Tibial nerve (tissue), 4 donors: ENCODE data around the gene NXPH4. TPM values are rescaled to one million over a fixed set of nuclear protein-coding genes. Genes with fewer than 3 reads are reported as not detected.
A peak's percentile ranks its signal among the peaks of the same experiment; 100 is the strongest.

Experiments
- DNase-seq, 2 donors: peaks; one replicate each; pipeline ENCODE4 v3.0.0-alpha.2; 2019; ENCODE audit warnings: low spot score in 2 of 2
- H3K27ac ChIP-seq, 4 donors: fragments of 200-600 bp; sonication (generic) in 3 of 4; one replicate each; pipeline ENCODE4 v1.5.1; 2017 to 2019; ENCODE audit warnings: mild to moderate bottlenecking in 1 of 4
- H3K27me3 ChIP-seq, 2 donors: fragments of 200-600 bp; sonication (generic) in 1 of 2; one replicate each; pipeline versions ENCODE4 v1.5.1 to v1.6.0; 2017 to 2019
- H3K36me3 ChIP-seq, 3 donors: fragments of 200-600 bp; sonication (generic); one replicate each; pipeline ENCODE4 v1.5.1; 2018 to 2019
- H3K4me1 ChIP-seq, 4 donors: fragments of 200-600 bp; sonication (generic) in 3 of 4; one replicate each; pipeline ENCODE4 v1.5.1; 2017 to 2019
- H3K4me3 ChIP-seq, 4 donors: fragments of 200-600 bp; sonication (generic) in 3 of 4; one replicate each; pipeline ENCODE4 v1.5.1; 2017 to 2019; ENCODE audit warnings: mild to moderate bottlenecking in 1 of 4, moderate library complexity in 1 of 4
- H3K9me3 ChIP-seq, 4 donors: fragments of 200-600 bp; sonication (generic) in 3 of 4; one replicate each; pipeline ENCODE4 v1.5.1; 2017 to 2019
- CTCF ChIP-seq, 5 experiments: fragments of 200-600 bp in 3 of 5; fragments of 450-650 bp in 2 of 5; sonication (generic) in 3 of 5; IDR thresholded peaks; one replicate each; pipeline ENCODE4 v1.5.1; 2016 to 2019; ENCODE audit warnings: antibody characterized with exemption in 5 of 5, mild to moderate bottlenecking in 3 of 5, moderate library complexity in 2 of 5
- EP300 ChIP-seq, 2 donors: sonication (generic); formaldehyde crosslinking; IDR thresholded peaks; one replicate each; pipeline ENCODE4 v1.6.1; 2017; ENCODE audit warnings: antibody characterized with exemption in 2 of 2, mild to moderate bottlenecking in 1 of 2
- POLR2A ChIP-seq, 2 donors: fragments of 450-650 bp; IDR thresholded peaks; one replicate each; pipeline ENCODE4 v1.6.1; 2017; ENCODE audit warnings: antibody characterized with exemption in 2 of 2, mild to moderate bottlenecking in 2 of 2, moderate library complexity in 2 of 2
- WGBS, 2 donors: methylation state at CpG; one replicate each; pipeline ENCODE4 v1.1.5; 2018; 5-methylcytosine and 5-hydroxymethylcytosine counted together
- total RNA-seq, 4 donors: library from RNA; depleted of rRNA; stranded (reverse); fragments of >200 nt; gene quantifications; one replicate each; pipeline ENCODE4 v1.1.0, GENCODE V29; 2016

The NXPH4 gene
- total RNA-seq, 4 donors from 2014 or later, result 4.2 TPM; not detected in 3

GRCh38 chr12:57226588-57227314, 10.2 kb downstream of the NXPH4 start:
- no peak for TF ChIP-seq CTCF (IDR thresholded peaks at IDR 0.05)
- no peak for TF ChIP-seq POLR2A (IDR thresholded peaks at IDR 0.05)
- TF ChIP-seq EP300 (IDR thresholded peaks at IDR 0.05), result no peak
- WGBS, 2 donors, result 15 to 19% methylated on average over 25 to 35 of the region's 35 CpGs
- Histone ChIP-seq H3K4me1 (peaks cover 4 to 52% (median 26%) of the 10 kb centered on the region in 4 donors), H3K27ac (no peak overlapping the region), H3K9me3 (no peaks in the 10 kb centered on the region), H3K27me3 (peaks cover 0 to 63% of the 10 kb centered on the region in 2 donors), H3K36me3 (peaks cover 0 to 8% (median 0%) of the 10 kb centered on the region in 3 donors), H3K4me3 (peak overlapping the region in 1 of 4 donors; percentile 4)
- DNase-seq, result no peak

GRCh38 chr12:57227315-57228115, 10.9 kb downstream of the NXPH4 start:
- TF ChIP-seq CTCF (IDR thresholded peaks at IDR 0.05), result no peak
- TF ChIP-seq EP300 (IDR thresholded peaks at IDR 0.05), result no peak
- Histone ChIP-seq H3K9me3 (no peaks in the 10 kb centered on the region), H3K4me3 (no peak overlapping the region), H3K27me3 (peaks cover 0 to 55% of the 10 kb centered on the region in 2 donors), H3K36me3 (peaks cover 0 to 16% (median 6%) of the 10 kb centered on the region in 3 donors), H3K4me1 (peaks cover 4 to 52% (median 26%) of the 10 kb centered on the region in 4 donors), H3K27ac (no peak overlapping the region)
- WGBS, 2 donors, result 54 to 57% methylated on average over 7 of the region's 8 CpGs
- DNase-seq, result no peak

GRCh38 chr12:57229046-57229633, 12.5 kb downstream of the NXPH4 start:
- H3K4me1 ChIP-seq, result peaks cover 4 to 52% (median 26%) of the 10 kb centered on the region in 4 donors
- peaks cover 0 to 39% of the 10 kb centered on the region in 2 donors for H3K27me3 ChIP-seq
- DNase-seq, result no peak
- H3K27ac ChIP-seq, result peak overlapping the region in 3 of 4 donors; percentile 68 to 93 (median 88)
- H3K9me3 ChIP-seq, result no peaks in the 10 kb centered on the region
- 13 to 15% methylated on average over 9 of the region's 9 CpGs for WGBS, 2 donors
- peaks cover 0 to 32% (median 14%) of the 10 kb centered on the region in 3 donors for H3K36me3 ChIP-seq
- TF ChIP-seq EP300 (IDR thresholded peaks at IDR 0.05) (peak in 1 of 2 donors; percentile 40), POLR2A (IDR thresholded peaks at IDR 0.05) (no peak), CTCF (IDR thresholded peaks at IDR 0.05) (peak in 1 of 5 experiments; percentile 46)
- H3K4me3 ChIP-seq, result peak overlapping the region; percentile 44 to 77 (median 64)

- DNase-seq, result peak; percentile 77 to 79
- peak in 1 of 2 donors; percentile 58 for TF ChIP-seq EP300 (IDR thresholded peaks at IDR 0.05)
- TF ChIP-seq POLR2A (IDR thresholded peaks at IDR 0.05), result peak in 1 of 2 donors; percentile 62
- TF ChIP-seq CTCF (IDR thresholded peaks at IDR 0.05), result no peak
- 0 to 2% methylated on average over 42 of the region's 42 CpGs for WGBS, 2 donors
- Histone ChIP-seq H3K27ac (peak within 1 kb of the TSS; percentile 15 to 93 (median 78)), H3K4me1 (peaks cover 4 to 55% (median 25%) of the 10 kb centered on the region in 4 donors), H3K27me3 (peaks cover 0 to 33% of the 10 kb centered on the region in 2 donors), H3K4me3 (peak within 1 kb of the TSS; percentile 44 to 77 (median 64)), H3K36me3 (peaks cover 0 to 39% (median 14%) of the 10 kb centered on the region in 3 donors), H3K9me3 (no peaks in the 10 kb centered on the region)
Measured at GRCh38 chr12:57229634-57230380, 13.2 kb downstream of the NXPH4 start, which contains the start of gene SHMT2. Gene SHMT2, plus strand, starts transcription at chr12:57229711. Its CDS starts 68 bp downstream, at chr12:57229779.
